GM21390 (cell line): ENCODE measurements around the gene ST6GALNAC4.

ENCODE experiments used
- ATAC-seq: cut with Tn5 transposase; IDR thresholded peaks from one replicate; pipeline ENCODE4 v1.9.1; 2021; ENCODE audit not compliant: unreplicated experiment

The ST6GALNAC4 gene

GRCh38 chr9:127947841-127948710, 31.2 kb upstream of the ST6GALNAC4 start:
- ATAC-seq, result no peak

- ATAC-seq, result no peak
These were observed 29.9 kb upstream of the ST6GALNAC4 start for GRCh38 chr9:127946728-127947127.

- ATAC-seq, result no peak
These were observed 29.1 kb upstream of the ST6GALNAC4 start for GRCh38 chr9:127945942-127946341.

GRCh38 chr9:127945338-127945737, 28.5 kb upstream of the ST6GALNAC4 start:
- ATAC-seq, result no peak

GRCh38 chr9:127944586-127945218, 27.9 kb upstream of the ST6GALNAC4 start:
- ATAC-seq, result no peak

- peak; percentile 68 for ATAC-seq
These were observed 26.9 kb upstream of the ST6GALNAC4 start for GRCh38 chr9:127943731-127944144.

GRCh38 chr9:127943011-127943662, 26.3 kb upstream of the ST6GALNAC4 start:
- no peak for ATAC-seq

- ATAC-seq, result no peak
These were observed 25.6 kb upstream of the ST6GALNAC4 start for GRCh38 chr9:127942216-127943010.

GRCh38 chr9:127941961-127942215, 25.0 kb upstream of the ST6GALNAC4 start:
- ATAC-seq, result no peak

GRCh38 chr9:127941062-127941960, 24.5 kb upstream of the ST6GALNAC4 start:
- ATAC-seq, result no peak

GRCh38 chr9:127940593-127940992, 23.8 kb upstream of the ST6GALNAC4 start:
- no peak for ATAC-seq

GRCh38 chr9:127938298-127938690, 21.5 kb upstream of the ST6GALNAC4 start:
- ATAC-seq, result no peak

- ATAC-seq, result peak; percentile 94
These were observed 20.8 kb upstream of the ST6GALNAC4 start, which contains the start of gene DPM2 for GRCh38 chr9:127937388-127938297. Gene DPM2, minus strand, starts transcription at chr9:127937854. Its CDS starts 34 bp downstream, at chr9:127937820.

GRCh38 chr9:127937056-127937387, 20.2 kb upstream of the ST6GALNAC4 start:
- ATAC-seq, result no peak

GRCh38 chr9:127936347-127936852, 19.6 kb upstream of the ST6GALNAC4 start:
- no peak for ATAC-seq

GRCh38 chr9:127935765-127936221, 19.0 kb upstream of the ST6GALNAC4 start:
- no peak for ATAC-seq

- no peak for ATAC-seq
These were observed 18.1 kb upstream of the ST6GALNAC4 start for GRCh38 chr9:127934986-127935385.

- ATAC-seq, result no peak
These were observed 17.4 kb upstream of the ST6GALNAC4 start for GRCh38 chr9:127934248-127934647.
